GM19043 (cell line): ENCODE data around the gene TRPC4.
"Not testable (repeated sequence)": the region's sequence is repeated elsewhere in the genome, so short reads cannot be mapped to it uniquely, and the experiment has no call there.

ENCODE experiments used
- ATAC-seq: cut with Tn5 transposase; IDR thresholded peaks from one replicate; pipeline ENCODE4 v1.9.1; 2021; ENCODE audit warnings: low read depth; ENCODE audit not compliant: unreplicated experiment

The TRPC4 gene

DNA sequence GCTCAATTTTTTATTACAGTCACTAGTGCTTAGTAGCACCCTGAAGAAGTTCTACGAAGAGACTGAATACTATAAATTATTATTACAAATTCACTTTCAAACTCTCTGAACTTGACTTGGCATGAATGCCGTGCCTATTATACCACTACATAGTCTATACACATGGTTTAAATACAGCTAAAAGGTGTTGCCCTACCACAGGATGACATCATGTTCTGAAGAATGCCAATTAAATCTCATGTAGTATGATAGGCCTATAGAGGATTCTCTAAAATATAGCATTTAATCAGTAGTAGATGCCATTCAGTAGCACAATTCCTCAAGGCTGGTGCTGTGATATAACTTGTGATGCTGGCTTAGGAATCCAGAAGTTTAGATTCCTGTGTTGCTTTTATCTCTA, 254.3 kb downstream of the TRPC4 start:
- no peak for ATAC-seq

DNA sequence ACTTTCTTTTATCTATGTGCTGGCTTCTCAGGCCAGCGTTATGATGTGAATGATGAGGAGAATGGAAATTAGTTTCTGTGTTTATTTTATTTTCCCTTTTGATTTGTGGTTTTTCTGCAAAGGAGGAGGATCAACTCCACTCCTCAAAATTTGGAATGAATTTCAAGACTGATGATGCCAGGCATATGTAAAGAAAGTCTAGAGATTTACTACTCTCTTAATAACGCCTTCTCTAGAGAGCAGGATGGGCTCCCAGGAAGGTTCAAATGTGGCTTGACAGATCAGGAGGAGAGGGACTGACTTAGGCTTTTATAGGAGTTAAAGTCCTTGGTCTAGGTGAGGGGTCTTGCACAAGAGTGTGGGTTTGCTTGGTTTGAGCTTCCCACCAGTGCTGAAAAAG, 255.9 kb downstream of the TRPC4 start:
- no peak for ATAC-seq

DNA sequence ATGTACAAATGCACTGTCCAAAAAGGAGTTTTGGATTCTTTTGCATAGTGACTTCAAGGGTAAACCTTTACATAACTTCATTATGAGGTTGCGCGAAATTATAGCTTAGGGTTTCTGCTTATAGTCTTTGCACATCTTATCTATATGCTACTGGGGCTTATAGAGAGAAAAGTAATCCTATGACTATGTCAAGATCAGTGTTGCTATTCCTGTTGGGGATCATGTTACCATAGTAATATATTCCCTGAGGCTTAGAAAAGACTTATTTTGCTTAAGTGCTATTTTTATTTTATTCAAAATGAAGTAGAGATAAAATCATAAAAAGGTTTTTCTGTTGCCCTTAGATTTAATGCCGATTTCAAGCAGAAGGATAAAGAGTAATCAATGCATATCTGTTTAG, 256.3 kb downstream of the TRPC4 start:
- no peak for ATAC-seq

DNA sequence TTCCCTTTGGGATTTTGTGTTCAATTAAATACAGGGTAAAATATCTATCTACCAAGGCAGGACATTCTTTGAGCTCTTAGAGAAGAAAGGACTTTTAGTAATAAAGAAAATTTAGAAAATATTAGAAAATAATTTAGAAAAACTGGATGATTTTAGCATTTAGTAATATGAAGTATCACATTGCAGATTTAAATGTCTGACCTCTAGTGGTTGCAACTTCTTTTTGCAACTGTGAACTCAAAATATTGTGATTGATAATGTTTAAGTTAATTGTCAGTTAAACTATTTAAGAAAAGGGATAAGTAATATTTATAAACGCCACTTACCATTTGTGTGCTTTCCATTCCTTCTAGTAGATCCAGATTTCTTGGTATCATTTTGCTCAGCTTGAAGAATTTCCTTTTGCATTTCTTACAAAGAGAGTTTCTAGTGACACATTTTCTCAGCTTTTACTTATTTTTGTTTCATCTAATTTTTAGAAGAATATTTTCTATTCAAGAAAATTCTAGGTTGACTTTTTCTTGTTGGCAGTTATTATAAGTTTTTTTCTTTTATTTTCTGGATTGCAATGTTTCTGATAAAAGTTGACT, 260.7 kb downstream of the TRPC4 start:
- ATAC-seq, result no peak

DNA sequence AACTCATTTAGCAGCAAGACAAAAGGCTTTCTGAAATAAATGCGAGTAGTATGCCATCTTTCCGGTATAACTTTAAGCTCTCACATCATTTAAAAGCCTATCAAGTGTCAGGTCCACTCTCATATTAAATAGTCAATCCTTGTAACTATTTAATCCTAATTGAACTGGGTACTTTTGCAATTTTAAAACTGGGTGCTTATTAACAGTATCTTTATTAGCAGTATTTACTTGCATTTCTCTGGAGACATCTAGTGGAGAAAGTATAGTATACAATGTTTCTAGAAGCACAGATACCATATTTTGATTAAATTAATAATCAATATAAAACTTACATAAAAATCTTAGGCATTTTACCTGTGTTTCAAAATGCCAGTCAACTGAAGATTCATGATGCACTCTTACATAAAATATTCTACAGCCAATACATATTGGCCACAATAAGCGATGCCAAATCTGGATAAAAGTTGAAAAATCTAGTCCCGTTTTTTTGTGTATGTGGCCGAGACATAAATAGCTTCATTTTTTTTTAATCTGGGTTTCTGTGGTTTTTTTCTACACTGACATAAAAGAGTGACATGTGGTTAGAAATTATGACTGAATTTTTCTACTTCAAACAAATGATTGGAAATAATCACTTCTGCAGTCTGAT, 266.7 kb downstream of the TRPC4 start:
- no peak for ATAC-seq

DNA sequence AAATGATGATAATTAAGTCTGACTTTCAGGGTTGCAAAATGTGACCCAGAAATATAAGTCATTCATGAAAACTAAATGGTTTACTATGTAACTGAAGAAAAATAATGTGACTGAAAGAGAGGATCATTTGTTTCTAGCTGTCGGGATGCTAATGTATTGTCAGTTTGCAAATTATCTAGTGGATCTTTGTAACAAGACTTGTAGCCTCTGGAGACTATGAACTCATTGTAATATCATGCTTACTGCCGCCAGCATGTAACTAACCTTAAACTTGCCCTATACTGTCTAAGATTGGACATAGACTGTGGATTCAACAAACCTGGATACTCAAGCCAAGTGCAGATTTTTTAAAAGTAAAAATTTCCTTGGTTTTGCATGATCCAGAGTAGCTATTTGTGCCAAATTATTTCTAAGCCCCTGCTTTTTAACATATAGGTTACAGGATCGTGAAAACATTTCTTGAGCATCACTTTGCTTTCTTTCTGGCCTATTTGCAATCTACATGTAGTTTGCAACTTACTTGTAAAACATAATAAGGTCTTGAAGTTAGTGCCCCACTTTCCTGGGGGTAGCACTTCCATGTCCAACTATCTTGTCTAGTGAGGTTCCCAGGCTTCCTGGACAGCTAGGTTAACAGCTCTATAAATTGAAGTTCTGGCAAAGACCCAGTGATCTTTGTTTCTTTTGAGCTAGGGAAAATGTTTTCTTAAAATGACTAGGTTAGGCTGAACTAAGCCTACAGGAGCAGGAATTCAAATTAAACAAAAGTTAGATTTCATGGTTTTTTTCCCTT, 267.7 kb downstream of the TRPC4 start:
- ATAC-seq, result no peak

DNA sequence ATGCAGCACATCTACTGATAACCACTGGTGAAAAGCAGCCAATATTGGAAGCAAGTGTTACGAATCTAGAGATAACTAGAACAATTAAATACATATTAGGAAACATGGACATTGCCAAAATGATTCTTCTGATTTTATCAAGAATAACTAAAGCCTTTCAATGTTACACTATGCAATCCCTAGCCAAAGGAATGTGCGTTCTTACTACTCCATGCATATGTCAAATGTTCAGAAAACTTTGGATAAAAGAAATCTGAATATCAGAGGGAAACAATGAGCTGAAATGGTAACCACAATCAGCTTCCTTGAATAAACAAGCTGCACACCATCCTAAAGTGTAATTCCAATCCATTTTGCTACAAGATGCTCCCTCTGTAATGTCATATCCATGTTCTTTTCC, 270.1 kb downstream of the TRPC4 start:
- ATAC-seq, result no peak

DNA sequence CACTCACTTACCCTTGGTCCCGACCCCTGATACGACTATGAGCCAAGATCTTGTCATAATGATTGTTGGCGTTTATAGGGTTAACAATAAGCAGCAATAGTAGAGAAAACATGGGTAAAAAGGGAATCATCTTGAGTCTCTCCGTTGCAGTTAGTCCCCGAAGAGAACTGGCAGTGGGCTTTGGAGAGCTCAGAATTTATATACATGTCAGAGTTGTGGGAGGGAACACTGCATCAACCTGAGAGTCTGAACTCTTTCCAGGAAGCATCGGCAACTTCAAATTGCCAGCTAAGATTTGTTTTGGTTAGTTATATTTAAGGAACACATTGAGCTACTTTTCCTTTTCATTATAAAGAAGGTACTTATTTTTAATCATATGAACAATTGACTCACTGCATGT, 271.0 kb downstream of the TRPC4 start, which contains the start of gene POSTN:
TSS of gene POSTN (minus strand) at position 172 of the 400 bp plus-strand sequence. CDS start at position 130, 42 bp downstream.
- ATAC-seq, result no peak

DNA sequence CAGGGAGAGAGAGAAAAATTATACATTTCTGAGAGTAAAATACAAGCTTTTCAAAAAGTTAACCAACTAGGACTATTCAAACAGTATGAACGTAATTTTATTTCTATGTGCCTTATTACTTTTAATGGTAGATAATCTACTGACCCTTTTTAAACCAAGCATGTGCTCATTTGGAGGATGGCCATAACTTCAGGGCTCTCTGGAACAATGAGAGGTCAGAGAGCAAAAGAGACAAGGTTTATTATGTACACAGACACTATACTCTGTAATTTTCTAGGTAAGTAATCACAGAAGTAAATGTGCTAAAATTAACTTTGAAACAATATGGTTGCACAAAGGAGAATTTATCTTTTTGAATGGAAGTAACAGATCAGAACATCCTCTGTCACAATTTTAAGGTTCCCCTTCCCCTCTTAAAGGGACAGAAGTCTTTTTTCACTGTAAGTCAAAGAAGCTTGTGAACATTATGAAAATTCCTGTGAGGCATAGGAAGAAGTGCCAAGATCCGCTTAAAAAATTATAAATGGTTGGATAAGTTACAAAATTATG, 272.0 kb downstream of the TRPC4 start:
- no peak for ATAC-seq

DNA sequence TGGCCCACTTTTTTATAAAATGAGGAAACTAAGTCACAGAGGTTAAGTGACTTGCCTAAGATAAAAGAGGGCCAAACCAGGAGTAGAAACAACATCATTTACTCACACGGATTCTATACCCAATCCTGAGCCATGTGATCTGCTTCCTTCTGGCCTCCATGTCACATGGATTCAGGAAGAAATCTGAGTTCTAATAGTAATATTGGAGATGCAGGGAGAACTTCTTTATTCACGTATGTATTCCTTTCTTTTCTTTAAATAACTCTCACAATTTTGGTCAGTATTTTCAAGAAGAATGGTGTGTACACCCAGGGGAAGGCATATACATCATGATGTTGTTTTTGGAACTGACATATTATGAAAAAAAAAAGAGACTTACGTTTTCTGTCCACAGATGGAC, 272.8 kb downstream of the TRPC4 start:
- ATAC-seq, result no peak

DNA sequence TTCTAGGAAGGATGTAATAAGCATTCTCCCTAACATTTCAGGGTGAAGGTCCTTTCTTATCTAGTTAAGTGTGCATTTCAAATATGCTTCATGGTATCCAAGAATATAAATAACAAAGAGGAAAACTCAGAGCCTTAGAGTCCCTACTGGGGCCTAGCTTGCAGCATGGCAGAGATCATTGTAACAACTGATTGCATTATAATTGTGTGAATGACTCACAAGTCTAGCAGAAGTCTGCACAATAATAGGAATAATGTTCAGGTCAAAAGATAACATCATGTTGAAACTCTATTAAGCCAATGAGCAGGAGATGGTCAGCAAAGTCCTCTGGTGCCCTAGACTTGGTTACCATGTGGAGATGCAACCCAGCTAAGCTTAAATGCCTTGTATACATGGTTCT, 274.4 kb downstream of the TRPC4 start:
- no peak for ATAC-seq

DNA sequence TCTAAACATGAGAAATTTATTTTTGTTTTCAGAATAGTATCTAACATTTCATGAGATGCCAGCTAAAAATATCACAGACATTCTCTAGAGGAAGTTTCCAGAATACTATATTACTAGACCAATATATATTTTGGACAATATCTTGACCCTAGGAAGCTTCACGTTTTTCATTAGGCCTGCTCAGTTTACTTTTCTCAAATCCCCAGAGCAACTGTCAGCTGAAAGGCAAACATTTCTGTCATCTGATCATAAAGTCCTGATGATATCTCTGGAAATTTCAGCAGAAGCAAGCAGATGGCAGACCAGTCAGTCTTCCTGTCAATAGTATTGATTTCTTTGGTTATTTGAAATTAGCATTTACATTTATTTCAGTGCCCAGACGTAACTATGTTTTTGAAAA, 275.0 kb downstream of the TRPC4 start:
- ATAC-seq, result no peak

DNA sequence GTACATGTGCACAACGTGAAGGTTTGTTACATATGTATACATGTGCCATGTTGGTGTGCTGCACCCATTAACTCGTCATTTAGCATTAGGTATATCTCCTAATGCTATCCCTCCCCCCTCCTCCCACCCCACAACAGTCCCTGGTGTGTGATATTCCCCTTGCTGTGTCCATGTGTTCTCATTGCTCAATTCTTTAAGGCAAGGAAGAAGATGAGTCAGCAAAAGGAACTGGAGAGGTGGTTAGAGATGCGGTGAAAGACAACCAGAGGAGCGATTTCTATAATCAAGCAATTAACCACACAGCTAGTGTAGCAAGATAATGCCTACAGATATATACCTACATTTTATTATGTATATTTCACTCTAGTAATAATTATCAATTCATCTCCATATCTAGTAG, 280.2 kb downstream of the TRPC4 start:
- not testable (repeated sequence) for ATAC-seq

DNA sequence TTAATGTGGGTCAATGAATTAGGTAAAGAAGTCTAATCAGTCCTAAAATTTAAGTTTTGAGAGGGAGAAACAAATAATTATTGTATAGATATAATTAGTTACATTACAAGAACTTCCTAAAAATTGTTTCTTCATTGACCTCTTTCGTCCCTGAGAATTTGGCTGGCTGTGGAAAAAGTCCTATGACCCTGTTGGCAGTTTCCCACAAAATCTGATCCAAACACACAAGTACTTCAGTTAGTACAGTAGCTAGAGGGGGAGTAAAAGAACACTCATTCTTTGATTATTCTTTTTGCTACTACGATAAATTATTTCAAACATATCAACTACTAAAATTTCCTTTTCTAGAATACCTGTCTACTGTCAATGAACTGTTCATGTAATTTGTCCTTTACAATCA, 282.3 kb downstream of the TRPC4 start:
- no peak for ATAC-seq
